ENCODE results near the gene CFAP43.

Gene CFAP43

DNA sequence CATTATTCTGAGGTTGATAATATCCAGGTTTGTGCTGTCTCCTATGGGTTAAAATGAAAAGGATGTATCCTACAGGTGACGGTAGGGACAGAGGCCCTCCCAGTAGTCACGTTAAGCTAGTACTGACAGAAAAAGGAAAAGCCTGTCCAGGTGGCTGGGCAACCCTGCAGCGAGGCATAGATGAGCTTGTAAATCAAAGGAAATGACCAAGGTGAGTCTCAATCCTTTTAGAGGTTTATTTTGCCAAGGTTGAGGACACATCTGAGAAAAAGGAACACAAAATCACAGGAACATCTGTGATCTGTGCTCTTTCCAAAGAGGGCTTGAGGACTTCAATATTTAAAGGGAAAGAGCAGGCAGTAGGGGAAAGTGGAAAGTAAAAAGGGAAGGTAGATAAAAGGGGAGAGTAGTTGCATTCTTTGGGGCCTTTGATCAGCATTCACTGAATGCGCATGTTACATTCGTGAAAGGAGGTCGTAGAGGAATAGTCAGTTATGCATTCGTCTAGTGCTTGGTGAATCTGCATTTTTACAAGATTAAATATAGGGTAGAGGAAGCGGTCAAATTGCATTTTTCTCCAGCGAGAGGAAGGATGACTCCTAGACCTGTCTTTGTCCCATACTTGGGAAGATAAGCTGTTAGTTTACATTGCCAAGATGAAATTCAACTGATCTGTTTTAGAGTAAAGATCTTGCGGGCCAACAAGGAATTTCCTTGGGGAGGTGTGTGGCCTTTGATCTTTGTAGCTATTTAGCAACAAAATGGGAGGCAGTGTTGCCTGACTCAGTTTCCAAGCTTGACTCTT is 21.6 kb upstream of the CFAP43 start:
- TF ChIP-seq ZC3H10 (CRISPR knock-in tag; IDR thresholded peaks at IDR 0.05) (no peak), ZNF70 (CRISPR knock-in tag; IDR thresholded peaks at IDR 0.05) (no peak), BACH2 (CRISPR knock-in tag; IDR thresholded peaks at IDR 0.05; ENCODE audit: borderline replicate concordance) (no peak), OSR1 (CRISPR knock-in tag; IDR thresholded peaks at IDR 0.05) (no peak), ESRRG (CRISPR knock-in tag; IDR thresholded peaks at IDR 0.05) (no peak), TOX (CRISPR knock-in tag; IDR thresholded peaks at IDR 0.05; ENCODE audit: borderline replicate concordance) (no peak), RARB (CRISPR knock-in tag; IDR thresholded peaks at IDR 0.05) (no peak), TCF4 (CRISPR knock-in tag; IDR thresholded peaks at IDR 0.05; ENCODE audit: borderline replicate concordance) (no peak)
- TF ChIP-seq, protein P1, sequence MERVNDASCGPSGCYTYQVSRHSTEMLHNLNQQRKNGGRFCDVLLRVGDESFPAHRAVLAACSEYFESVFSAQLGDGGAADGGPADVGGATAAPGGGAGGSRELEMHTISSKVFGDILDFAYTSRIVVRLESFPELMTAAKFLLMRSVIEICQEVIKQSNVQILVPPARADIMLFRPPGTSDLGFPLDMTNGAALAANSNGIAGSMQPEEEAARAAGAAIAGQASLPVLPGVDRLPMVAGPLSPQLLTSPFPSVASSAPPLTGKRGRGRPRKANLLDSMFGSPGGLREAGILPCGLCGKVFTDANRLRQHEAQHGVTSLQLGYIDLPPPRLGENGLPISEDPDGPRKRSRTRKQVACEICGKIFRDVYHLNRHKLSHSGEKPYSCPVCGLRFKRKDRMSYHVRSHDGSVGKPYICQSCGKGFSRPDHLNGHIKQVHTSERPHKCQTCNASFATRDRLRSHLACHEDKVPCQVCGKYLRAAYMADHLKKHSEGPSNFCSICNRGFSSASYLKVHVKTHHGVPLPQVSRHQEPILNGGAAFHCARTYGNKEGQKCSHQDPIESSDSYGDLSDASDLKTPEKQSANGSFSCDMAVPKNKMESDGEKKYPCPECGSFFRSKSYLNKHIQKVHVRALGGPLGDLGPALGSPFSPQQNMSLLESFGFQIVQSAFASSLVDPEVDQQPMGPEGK (CRISPR knock-in tag; IDR thresholded peaks at IDR 0.05; ENCODE audit: borderline replicate concordance) = no peak
- TF ChIP-seq, protein P2, sequence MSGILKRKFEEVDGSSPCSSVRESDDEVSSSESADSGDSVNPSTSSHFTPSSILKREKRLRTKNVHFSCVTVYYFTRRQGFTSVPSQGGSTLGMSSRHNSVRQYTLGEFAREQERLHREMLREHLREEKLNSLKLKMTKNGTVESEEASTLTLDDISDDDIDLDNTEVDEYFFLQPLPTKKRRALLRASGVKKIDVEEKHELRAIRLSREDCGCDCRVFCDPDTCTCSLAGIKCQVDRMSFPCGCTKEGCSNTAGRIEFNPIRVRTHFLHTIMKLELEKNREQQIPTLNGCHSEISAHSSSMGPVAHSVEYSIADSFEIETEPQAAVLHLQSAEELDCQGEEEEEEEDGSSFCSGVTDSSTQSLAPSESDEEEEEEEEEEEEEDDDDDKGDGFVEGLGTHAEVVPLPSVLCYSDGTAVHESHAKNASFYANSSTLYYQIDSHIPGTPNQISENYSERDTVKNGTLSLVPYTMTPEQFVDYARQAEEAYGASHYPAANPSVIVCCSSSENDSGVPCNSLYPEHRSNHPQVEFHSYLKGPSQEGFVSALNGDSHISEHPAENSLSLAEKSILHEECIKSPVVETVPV (CRISPR knock-in tag; IDR thresholded peaks at IDR 0.05) = no peak
- TF ChIP-seq, protein P3, sequence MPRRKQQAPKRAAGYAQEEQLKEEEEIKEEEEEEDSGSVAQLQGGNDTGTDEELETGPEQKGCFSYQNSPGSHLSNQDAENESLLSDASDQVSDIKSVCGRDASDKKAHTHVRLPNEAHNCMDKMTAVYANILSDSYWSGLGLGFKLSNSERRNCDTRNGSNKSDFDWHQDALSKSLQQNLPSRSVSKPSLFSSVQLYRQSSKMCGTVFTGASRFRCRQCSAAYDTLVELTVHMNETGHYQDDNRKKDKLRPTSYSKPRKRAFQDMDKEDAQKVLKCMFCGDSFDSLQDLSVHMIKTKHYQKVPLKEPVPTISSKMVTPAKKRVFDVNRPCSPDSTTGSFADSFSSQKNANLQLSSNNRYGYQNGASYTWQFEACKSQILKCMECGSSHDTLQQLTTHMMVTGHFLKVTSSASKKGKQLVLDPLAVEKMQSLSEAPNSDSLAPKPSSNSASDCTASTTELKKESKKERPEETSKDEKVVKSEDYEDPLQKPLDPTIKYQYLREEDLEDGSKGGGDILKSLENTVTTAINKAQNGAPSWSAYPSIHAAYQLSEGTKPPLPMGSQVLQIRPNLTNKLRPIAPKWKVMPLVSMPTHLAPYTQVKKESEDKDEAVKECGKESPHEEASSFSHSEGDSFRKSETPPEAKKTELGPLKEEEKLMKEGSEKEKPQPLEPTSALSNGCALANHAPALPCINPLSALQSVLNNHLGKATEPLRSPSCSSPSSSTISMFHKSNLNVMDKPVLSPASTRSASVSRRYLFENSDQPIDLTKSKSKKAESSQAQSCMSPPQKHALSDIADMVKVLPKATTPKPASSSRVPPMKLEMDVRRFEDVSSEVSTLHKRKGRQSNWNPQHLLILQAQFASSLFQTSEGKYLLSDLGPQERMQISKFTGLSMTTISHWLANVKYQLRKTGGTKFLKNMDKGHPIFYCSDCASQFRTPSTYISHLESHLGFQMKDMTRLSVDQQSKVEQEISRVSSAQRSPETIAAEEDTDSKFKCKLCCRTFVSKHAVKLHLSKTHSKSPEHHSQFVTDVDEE (CRISPR knock-in tag; IDR thresholded peaks at IDR 0.05) = no peak
- no peak for ATAC-seq

DNA sequence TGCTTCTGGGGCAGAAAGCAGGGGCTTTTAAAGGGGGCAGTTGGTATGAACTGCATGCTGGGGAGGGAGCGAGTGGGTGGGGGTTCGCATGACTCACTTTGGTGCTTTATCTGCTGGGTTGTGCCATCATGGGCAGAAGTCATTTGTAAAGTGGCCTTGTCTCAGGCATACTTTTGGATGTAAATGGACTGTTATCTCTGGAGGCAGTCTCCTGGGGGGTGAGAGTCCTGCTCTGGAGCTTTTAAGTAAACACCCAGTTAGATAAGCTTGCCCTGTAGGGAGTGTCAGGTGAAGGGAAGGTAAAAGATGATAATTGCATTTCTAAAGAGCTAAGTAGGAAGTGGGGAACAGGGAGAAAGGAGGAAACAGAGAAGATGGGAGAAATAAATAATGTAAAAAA is 20.9 kb upstream of the CFAP43 start:
- TF ChIP-seq ZNF8 (CRISPR knock-in tag; IDR thresholded peaks at IDR 0.05) = no peak
- no peak for TF ChIP-seq ZFP3 (CRISPR knock-in tag; IDR thresholded peaks at IDR 0.05)
- TF ChIP-seq TOX (CRISPR knock-in tag; IDR thresholded peaks at IDR 0.05; ENCODE audit: borderline replicate concordance) = no peak
- TF ChIP-seq ARNTL (CRISPR knock-in tag; IDR thresholded peaks at IDR 0.05; ENCODE audit: borderline replicate concordance, low read depth) = no peak
- TF ChIP-seq CSDC2 (CRISPR knock-in tag; IDR thresholded peaks at IDR 0.05) = no peak
- TF ChIP-seq, protein P4, sequence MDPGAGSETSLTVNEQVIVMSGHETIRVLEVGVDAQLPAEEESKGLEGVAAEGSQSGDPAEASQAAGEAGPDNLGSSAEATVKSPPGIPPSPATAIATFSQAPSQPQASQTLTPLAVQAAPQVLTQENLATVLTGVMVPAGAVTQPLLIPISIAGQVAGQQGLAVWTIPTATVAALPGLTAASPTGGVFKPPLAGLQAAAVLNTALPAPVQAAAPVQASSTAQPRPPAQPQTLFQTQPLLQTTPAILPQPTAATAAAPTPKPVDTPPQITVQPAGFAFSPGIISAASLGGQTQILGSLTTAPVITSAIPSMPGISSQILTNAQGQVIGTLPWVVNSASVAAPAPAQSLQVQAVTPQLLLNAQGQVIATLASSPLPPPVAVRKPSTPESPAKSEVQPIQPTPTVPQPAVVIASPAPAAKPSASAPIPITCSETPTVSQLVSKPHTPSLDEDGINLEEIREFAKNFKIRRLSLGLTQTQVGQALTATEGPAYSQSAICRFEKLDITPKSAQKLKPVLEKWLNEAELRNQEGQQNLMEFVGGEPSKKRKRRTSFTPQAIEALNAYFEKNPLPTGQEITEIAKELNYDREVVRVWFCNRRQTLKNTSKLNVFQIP (CRISPR knock-in tag; IDR thresholded peaks at IDR 0.05; ENCODE audit: borderline replicate concordance, low read depth) = no peak
- ATAC-seq = no peak

DNA sequence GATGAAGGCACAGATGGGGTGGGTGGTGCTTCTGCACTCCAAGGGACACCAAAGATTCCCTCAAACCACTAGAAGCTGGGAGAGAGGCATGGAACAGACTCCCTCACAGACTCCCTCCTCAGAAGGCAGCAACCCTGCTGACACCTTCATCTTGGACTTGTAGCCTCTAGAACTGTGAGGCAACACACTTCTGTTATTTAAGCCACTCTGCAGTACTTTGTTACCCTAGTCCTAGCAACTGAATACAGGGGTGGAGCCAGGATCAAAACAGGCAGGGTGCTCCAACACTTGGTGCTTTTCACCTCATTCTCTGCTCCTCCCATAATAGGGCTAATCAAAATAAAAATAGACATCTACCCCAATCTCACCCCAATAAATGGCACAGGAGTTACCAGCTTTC is 20.2 kb upstream of the CFAP43 start:
- ATAC-seq = no peak
- TF ChIP-seq OSR1 (CRISPR knock-in tag; IDR thresholded peaks at IDR 0.05) (no peak), ESRRG (CRISPR knock-in tag; IDR thresholded peaks at IDR 0.05) (no peak), ZNF565 (CRISPR knock-in tag; conservative IDR thresholded peaks at IDR 0.05; ENCODE audit: low read depth) (no peak), SNAI2 (CRISPR knock-in tag; IDR thresholded peaks at IDR 0.05) (no peak), ISL1 (CRISPR knock-in tag; IDR thresholded peaks at IDR 0.05) (no peak), ZFP30 (CRISPR knock-in tag; IDR thresholded peaks at IDR 0.05) (no peak), ZC3H10 (CRISPR knock-in tag; IDR thresholded peaks at IDR 0.05) (no peak), RARB (CRISPR knock-in tag; IDR thresholded peaks at IDR 0.05) (no peak)
- TF ChIP-seq, protein P5, sequence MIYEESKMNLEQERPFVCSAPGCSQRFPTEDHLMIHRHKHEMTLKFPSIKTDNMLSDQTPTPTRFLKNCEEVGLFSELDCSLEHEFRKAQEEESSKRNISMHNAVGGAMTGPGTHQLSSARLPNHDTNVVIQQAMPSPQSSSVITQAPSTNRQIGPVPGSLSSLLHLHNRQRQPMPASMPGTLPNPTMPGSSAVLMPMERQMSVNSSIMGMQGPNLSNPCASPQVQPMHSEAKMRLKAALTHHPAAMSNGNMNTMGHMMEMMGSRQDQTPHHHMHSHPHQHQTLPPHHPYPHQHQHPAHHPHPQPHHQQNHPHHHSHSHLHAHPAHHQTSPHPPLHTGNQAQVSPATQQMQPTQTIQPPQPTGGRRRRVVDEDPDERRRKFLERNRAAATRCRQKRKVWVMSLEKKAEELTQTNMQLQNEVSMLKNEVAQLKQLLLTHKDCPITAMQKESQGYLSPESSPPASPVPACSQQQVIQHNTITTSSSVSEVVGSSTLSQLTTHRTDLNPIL (CRISPR knock-in tag; IDR thresholded peaks at IDR 0.05; ENCODE audit: low read depth) = no peak
- TF ChIP-seq, protein P3 (CRISPR knock-in tag; IDR thresholded peaks at IDR 0.05) = no peak
- TF ChIP-seq, protein P4 (CRISPR knock-in tag; IDR thresholded peaks at IDR 0.05; ENCODE audit: borderline replicate concordance, low read depth) = no peak
- TF ChIP-seq, protein P1 (CRISPR knock-in tag; IDR thresholded peaks at IDR 0.05; ENCODE audit: borderline replicate concordance) = no peak
